GM18526 (cell line): ENCODE data around the gene STAP2.

ENCODE experiments used
- POLR2A ChIP-seq: IDR thresholded peaks from 3 replicates; pipeline ENCODE4 v1.6.1; 2011; ENCODE audit not compliant: insufficient read length; ENCODE audit errors: extremely low read depth

Gene STAP2

GRCh38 chr19:4302243-4302640 is 36.4 kb downstream of the STAP2 start, which contains the start of gene TMIGD2:
TMIGD2 (minus strand) TSS chr19:4302389; CDS start chr19:4302385, 4 bp downstream.
- no peak for TF ChIP-seq POLR2A

GRCh38 chr19:4301590-4302242 is 36.9 kb downstream of the STAP2 start:
- TF ChIP-seq POLR2A = no peak

DNA sequence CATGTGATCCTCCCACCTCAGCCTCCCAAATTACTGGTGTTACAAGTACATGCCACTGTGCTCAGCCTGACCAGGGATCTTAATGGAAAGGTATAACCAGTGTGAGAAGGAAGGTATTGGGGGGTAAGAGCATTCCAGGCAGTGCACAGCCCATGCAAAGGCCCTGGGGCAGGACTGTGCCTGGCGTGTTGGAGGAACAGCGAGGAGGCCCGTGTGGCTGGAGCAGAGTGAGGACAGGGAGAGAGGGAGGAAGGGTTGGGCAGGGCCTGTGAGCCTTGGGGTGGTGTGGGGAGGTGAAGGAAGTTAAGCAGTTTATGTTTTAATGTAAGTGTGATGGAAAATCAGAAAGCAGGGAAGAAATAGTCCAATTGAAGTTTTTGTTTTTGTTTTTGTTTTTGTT is 38.0 kb downstream of the STAP2 start:
- TF ChIP-seq POLR2A = no peak

GRCh38 chr19:4298810-4299550 is 39.6 kb downstream of the STAP2 start:
- TF ChIP-seq POLR2A = no peak

- TF ChIP-seq POLR2A = no peak
Measured at GRCh38 chr19:4297901-4298809, 40.5 kb downstream of the STAP2 start.

DNA sequence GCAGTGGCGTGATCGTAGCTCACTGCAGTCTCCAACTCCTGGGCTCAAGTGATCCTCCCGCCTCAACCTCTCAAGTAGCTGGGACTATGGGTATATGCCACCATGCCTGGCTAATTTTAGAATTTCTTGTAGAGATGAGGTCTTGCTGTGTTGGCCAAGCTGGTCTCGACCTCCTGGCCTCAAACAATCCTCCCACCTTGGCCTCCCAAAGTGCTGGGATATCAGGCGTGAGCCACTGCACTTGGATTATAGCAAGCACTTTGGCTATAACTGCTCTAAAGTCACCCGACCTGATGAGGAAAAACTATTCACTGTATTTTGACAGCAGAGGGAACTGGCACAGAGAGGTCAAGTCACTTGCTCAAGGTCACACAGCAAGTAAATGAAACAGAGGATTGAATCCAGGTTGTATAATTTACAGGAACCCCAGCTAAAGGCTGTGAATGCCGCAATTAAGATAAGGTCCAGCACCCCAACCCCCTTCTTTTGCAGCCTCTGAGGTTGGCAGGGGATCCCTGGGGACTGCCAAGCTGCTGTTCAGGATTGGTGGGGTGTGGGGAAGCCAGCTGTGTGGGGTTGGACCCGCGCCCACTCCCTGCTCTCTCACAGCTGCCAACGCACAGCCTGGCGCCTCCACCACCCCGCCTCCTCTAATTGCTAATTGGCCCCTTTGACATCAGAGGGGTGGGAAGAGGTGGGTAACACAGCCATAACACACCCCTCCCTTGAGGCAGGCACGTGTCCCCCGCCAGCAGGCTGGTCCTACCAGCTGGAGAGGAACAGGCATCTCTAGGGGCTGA is 42.5 kb downstream of the STAP2 start:
- TF ChIP-seq POLR2A = no peak

GRCh38 chr19:4294389-4294788 is 44.2 kb downstream of the STAP2 start:
- TF ChIP-seq POLR2A = no peak

- no peak for TF ChIP-seq POLR2A
Measured at GRCh38 chr19:4292515-4292914, 46.1 kb downstream of the STAP2 start.

GRCh38 chr19:4291184-4291732 is 47.4 kb downstream of the STAP2 start:
- TF ChIP-seq POLR2A = no peak

DNA sequence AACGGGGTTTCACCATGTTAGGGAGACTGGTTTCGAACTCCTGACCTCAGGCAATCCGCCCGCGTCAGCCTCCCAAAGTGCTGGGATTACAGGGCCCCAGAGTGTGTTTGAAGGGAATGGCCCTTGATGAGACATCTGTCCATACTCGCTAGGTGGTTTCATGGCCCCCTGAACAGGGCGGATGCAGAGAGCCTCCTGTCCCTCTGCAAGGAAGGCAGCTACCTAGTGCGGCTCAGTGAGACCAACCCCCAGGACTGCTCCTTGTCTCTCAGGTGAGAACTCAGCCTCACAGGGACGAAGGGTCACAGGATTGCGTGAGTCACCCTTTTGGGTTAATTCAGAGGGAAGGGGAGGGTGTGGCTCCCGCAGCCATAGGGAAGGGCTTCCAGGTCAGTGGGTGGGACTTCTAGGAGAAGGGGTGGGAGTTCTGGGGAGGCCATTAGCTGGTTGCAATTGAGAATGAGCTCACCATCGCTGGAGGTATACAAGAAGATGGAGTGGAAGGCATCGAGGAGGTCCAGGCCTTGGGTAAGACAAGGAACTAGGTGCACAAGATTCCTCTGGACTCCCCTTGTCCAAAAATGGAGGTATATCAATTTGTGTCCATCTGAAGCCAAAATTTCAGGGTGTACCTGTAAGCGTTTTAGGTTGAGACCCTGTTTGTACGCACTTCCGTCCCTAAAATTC is 50.4 kb downstream of the STAP2 start:
- TF ChIP-seq POLR2A = no peak

GRCh38 chr19:4284974-4285373 is 53.7 kb downstream of the STAP2 start:
- TF ChIP-seq POLR2A = no peak

DNA sequence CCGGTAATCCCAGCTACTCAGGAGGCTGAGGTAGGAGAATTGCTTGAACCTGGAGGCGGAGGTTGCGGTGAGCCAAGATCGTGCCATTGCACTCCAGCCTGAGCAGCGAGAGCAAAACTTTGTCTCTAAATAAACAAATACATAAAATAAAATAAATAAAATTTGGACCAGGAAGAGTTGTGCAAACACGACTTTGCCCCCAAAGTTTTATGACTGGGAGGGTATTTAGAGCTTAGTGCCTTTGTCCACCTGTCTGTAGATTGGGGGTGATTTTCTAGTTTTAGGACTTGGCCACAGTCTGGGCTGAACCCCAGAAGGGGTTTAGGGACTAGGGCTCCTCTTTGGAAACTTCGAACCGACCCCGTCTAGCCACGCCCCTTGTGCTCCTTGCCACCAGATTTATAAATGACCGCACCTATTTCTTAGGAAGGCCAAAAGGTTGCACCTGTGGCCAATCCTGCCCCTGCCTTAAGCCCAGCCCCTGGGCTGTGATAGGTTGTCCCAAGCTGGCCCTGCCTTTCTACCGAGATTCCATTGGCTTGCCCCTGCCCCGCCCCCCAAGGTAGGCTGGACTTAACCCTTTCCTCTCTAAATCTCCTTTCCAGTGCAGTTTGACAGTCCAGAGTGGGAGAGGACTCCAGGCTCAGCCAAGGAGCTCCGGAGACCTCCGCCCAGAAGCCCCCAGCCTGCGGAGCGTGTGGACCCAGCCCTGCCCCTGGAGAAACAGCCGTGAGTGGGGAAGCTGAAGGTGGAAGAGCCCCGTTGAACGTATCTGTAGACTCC is 54.3 kb downstream of the STAP2 start:
- no peak for TF ChIP-seq POLR2A
